ENCODE measurements around the gene ADAMTS2. TPM values are rescaled to one million over a fixed set of nuclear protein-coding genes. Genes with fewer than 3 reads are reported as not detected.

ADAMTS2 gene
- total and polyA plus RNA-seq, 2 donors (not counting 1 experiment from before 2014, with no cell fraction given): 16.2 to 70.2 TPM

DNA sequence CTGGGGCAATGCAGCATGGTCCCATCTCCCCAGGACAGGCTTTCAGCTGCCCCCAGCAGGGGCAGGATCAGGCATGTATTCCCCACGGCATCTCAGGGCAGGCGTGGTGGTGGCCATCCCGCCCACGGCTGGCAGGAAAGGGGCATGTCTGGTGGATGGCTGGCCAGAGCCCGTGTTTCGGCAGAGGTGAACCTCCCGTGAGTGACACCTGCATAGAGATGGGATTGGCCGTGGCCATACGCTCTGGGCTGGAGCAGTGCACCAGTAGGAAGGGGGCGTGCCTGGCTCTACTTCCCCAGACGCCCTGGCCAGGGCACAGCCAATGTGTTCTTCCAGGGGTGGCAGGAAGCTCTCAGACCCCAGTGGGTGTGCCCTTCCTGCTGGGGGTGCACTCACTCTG is 146.0 kb downstream of the ADAMTS2 start:
- Histone ChIP-seq H3K27ac (ENCODE audit: insufficient read depth, low read length) (no peak overlapping the region), H3K4me3 (replicated peaks in 1 of 4; ENCODE audit: control extremely low read depth in 1 of 4, insufficient read depth in 1 of 4, low read depth in 3 of 4, low read length in 4 of 4) (no peak overlapping the region), H3K4me1 (ENCODE audit: control insufficient read depth, extremely low read depth, insufficient read depth, low read length) (no peaks in the 10 kb centered on the region), H3K4me2 (ENCODE audit: extremely low read depth, insufficient read depth, low read length) (no peak overlapping the region), H3K27me3 (ENCODE audit: control insufficient read depth, insufficient read depth, low read length) (no peaks in the 10 kb centered on the region), H4K20me1 (ENCODE audit: control insufficient read depth, extremely low read depth, insufficient read depth, low read length) (no peaks in the 10 kb centered on the region), H3K79me2 (ENCODE audit: control insufficient read depth, insufficient read depth, low read length) (no peaks in the 10 kb centered on the region), H3K9me3 (ENCODE audit: control insufficient read depth, insufficient read depth, low read depth, low read length) (no peaks in the 10 kb centered on the region), H3K9ac (ENCODE audit: insufficient read depth, low read length) (no peak overlapping the region), H3K36me3 (ENCODE audit: control insufficient read depth, insufficient read depth, low read length) (peaks cover 2% of the 10 kb centered on the region), H2AFZ (ENCODE audit: low read length) (no peak overlapping the region)
- no peak for TF ChIP-seq CTCF (conservative IDR thresholded peaks at IDR 0.05 in 1 of 2, IDR thresholded peaks at IDR 0.05 in 1 of 2; ENCODE audit: low read depth in 1 of 2, low read length in 2 of 2)
- TF ChIP-seq EZH2 (IDR thresholded peaks at IDR 0.05; ENCODE audit: low read length, missing control alignments): no peak
- no peak for DNase-seq (ENCODE audit: low read depth in 2 of 2)

DNA sequence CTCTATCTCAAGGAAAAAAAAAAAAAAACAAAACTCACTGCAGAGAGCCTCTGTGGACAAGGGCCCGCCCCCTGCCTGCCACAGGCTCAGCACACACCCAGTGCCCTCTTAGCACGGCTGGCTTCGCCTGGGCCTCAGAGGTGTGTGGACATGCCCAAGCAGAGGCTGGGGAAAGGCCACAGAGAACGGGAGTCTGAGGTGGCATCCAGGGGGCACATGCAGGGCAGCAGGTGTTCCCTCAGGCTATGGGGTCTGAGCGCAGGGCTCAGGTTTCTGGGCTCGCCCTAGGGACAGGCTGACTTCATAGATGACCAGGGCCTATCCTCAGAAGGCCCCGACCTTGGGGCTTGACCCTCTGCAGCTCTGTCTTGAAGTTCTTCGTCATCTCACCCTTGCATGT is 146.4 kb downstream of the ADAMTS2 start:
- TF ChIP-seq CTCF (conservative IDR thresholded peaks at IDR 0.05 in 1 of 2, IDR thresholded peaks at IDR 0.05 in 1 of 2; ENCODE audit: low read depth in 1 of 2, low read length in 2 of 2): no peak
- TF ChIP-seq EZH2 (IDR thresholded peaks at IDR 0.05; ENCODE audit: low read length, missing control alignments): no peak
- Histone ChIP-seq H3K27ac (ENCODE audit: insufficient read depth, low read length) (no peak overlapping the region), H3K9ac (ENCODE audit: insufficient read depth, low read length) (no peak overlapping the region), H3K4me3 (replicated peaks in 1 of 4; ENCODE audit: control extremely low read depth in 1 of 4, insufficient read depth in 1 of 4, low read depth in 3 of 4, low read length in 4 of 4) (no peak overlapping the region), H4K20me1 (ENCODE audit: control insufficient read depth, extremely low read depth, insufficient read depth, low read length) (no peaks in the 10 kb centered on the region), H3K4me1 (ENCODE audit: control insufficient read depth, extremely low read depth, insufficient read depth, low read length) (no peaks in the 10 kb centered on the region), H3K79me2 (ENCODE audit: control insufficient read depth, insufficient read depth, low read length) (no peaks in the 10 kb centered on the region), H3K27me3 (ENCODE audit: control insufficient read depth, insufficient read depth, low read length) (no peaks in the 10 kb centered on the region), H3K4me2 (ENCODE audit: extremely low read depth, insufficient read depth, low read length) (no peak overlapping the region), H2AFZ (ENCODE audit: low read length) (no peak overlapping the region), H3K36me3 (ENCODE audit: control insufficient read depth, insufficient read depth, low read length) (peaks cover 2% of the 10 kb centered on the region), H3K9me3 (ENCODE audit: control insufficient read depth, insufficient read depth, low read depth, low read length) (no peaks in the 10 kb centered on the region)
- DNase-seq (ENCODE audit: low read depth in 2 of 2): no peak

GRCh38 chr5:179196405-179197079 is 148.7 kb downstream of the ADAMTS2 start:
- no peak for TF ChIP-seq CTCF (conservative IDR thresholded peaks at IDR 0.05 in 1 of 2, IDR thresholded peaks at IDR 0.05 in 1 of 2; ENCODE audit: low read depth in 1 of 2, low read length in 2 of 2)
- TF ChIP-seq EZH2 (IDR thresholded peaks at IDR 0.05; ENCODE audit: low read length, missing control alignments): no peak
- H4K20me1 ChIP-seq (ENCODE audit: control insufficient read depth, extremely low read depth, insufficient read depth, low read length): no peaks in the 10 kb centered on the region

More at GRCh38 chr5:179196405-179197079, 148.7 kb downstream of the ADAMTS2 start:
- Histone ChIP-seq H3K36me3 (ENCODE audit: control insufficient read depth, insufficient read depth, low read length) (peaks cover 2% of the 10 kb centered on the region), H3K9me3 (ENCODE audit: control insufficient read depth, insufficient read depth, low read depth, low read length) (no peaks in the 10 kb centered on the region), H3K9ac (ENCODE audit: insufficient read depth, low read length) (no peak overlapping the region), H2AFZ (ENCODE audit: low read length) (no peak overlapping the region), H3K4me1 (ENCODE audit: control insufficient read depth, extremely low read depth, insufficient read depth, low read length) (no peaks in the 10 kb centered on the region), H3K27ac (ENCODE audit: insufficient read depth, low read length) (no peak overlapping the region), H3K4me2 (ENCODE audit: extremely low read depth, insufficient read depth, low read length) (no peak overlapping the region), H3K79me2 (ENCODE audit: control insufficient read depth, insufficient read depth, low read length) (no peaks in the 10 kb centered on the region), H3K4me3 (replicated peaks in 1 of 4; ENCODE audit: control extremely low read depth in 1 of 4, insufficient read depth in 1 of 4, low read depth in 3 of 4, low read length in 4 of 4) (no peak overlapping the region), H3K27me3 (ENCODE audit: control insufficient read depth, insufficient read depth, low read length) (no peaks in the 10 kb centered on the region)
- no peak for DNase-seq (ENCODE audit: low read depth in 2 of 2)
